Endothelial cell of umbilical vein (primary cell): ENCODE results near the gene UNKL.

ENCODE experiments used
- EZH2 ChIP-seq: IDR thresholded peaks from 2 replicates; pipeline ENCODE4 v1.6.1; 2012; ENCODE audit warnings: borderline replicate concordance, low read depth, mild to moderate bottlenecking, moderate library complexity, low read length, inconsistent platforms; ENCODE audit not compliant: severe bottlenecking
- POLR2A ChIP-seq: IDR thresholded peaks from 2 replicates; pipeline ENCODE4 v1.6.1; 2012; ENCODE audit warnings: low read depth, mild to moderate bottlenecking, control low read depth, low read length
- TF ChIP-seq, protein P1 (sequence below), 2 donors: IDR thresholded peaks; 1 replicate in 1 of 2; 2 replicates in 1 of 2; pipeline ENCODE4 v1.5.1; 2011; ENCODE audit warnings: low read length in 2 of 2, mild to moderate bottlenecking in 2 of 2, moderate library complexity in 2 of 2, control low read depth in 1 of 2, inconsistent platforms in 1 of 2, low read depth in 1 of 2; ENCODE audit not compliant: insufficient read depth in 1 of 2; ENCODE audit errors: extremely low read depth in 1 of 2

DNA sequence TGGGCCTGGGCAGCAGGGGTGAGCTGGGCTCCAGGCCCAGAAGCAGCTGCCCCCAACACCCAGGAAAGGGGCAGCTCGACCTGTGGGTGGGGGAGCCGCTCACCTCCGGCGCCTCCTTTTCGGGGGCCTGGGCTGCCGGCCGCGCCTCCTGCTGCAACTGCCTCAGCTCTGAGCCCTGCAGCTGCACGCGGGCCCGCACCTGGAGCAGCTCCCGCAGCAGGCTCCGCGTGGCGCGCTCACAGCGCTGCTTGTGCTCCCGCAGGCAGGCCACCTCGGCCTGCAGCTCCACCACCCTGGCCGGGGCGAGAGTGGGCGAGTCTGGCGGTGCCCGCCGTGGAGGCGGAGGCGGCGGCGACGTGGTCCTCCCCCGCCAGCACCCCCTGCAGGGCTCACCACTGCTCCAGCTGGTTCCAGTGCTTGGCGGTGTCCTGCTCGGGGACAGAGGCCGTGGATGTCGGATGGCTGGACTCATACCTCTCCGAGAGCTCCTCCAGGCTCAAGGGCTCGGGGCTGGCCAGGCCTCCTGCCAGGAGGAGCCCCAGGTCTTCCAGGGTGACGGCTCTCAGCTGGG is 29.0 kb upstream of the UNKL start:
- TF ChIP-seq EZH2 (no peak), POLR2A (no peak)
- TF ChIP-seq, protein P1, sequence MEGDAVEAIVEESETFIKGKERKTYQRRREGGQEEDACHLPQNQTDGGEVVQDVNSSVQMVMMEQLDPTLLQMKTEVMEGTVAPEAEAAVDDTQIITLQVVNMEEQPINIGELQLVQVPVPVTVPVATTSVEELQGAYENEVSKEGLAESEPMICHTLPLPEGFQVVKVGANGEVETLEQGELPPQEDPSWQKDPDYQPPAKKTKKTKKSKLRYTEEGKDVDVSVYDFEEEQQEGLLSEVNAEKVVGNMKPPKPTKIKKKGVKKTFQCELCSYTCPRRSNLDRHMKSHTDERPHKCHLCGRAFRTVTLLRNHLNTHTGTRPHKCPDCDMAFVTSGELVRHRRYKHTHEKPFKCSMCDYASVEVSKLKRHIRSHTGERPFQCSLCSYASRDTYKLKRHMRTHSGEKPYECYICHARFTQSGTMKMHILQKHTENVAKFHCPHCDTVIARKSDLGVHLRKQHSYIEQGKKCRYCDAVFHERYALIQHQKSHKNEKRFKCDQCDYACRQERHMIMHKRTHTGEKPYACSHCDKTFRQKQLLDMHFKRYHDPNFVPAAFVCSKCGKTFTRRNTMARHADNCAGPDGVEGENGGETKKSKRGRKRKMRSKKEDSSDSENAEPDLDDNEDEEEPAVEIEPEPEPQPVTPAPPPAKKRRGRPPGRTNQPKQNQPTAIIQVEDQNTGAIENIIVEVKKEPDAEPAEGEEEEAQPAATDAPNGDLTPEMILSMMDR (IDR thresholded peaks at IDR 0.05; ENCODE audit: extremely low read depth in 1 of 2, insufficient read depth in 1 of 2, low read depth in 1 of 2, low read length in 2 of 2): no peak
